ENCODE results near the gene HOXA9. TPM values are rescaled to one million over a fixed set of nuclear protein-coding genes. Genes with fewer than 3 reads are reported as not detected.

HOXA9 gene
- total RNA-seq, 1 experiment from 2014 or later, result not detected

- no peak for DNase-seq (ENCODE audit: low read depth, low spot score)
- in situ Hi-C loops (cut with HindIII; ENCODE audit: low pct_unique_long_range_greater_than_20kb, low sequenced_read_pairs), result no loop called here
Observed at GRCh38 chr7:27192546-27193334, 27.4 kb upstream of the HOXA9 start.

GRCh38 chr7:27191833-27192545 is 26.7 kb upstream of the HOXA9 start:
- in situ Hi-C loops (cut with HindIII; ENCODE audit: low pct_unique_long_range_greater_than_20kb, low sequenced_read_pairs), result no loop called here
- DNase-seq (ENCODE audit: low read depth, low spot score), result no peak

GRCh38 chr7:27191161-27191731 is 25.9 kb upstream of the HOXA9 start:
- no peak for DNase-seq (ENCODE audit: low read depth, low spot score)
- in situ Hi-C loops (cut with HindIII; ENCODE audit: low pct_unique_long_range_greater_than_20kb, low sequenced_read_pairs), result no loop called here

- in situ Hi-C loops (cut with HindIII; ENCODE audit: low pct_unique_long_range_greater_than_20kb, low sequenced_read_pairs), result no loop called here
- DNase-seq (ENCODE audit: low read depth, low spot score), result no peak
Observed at GRCh38 chr7:27189997-27190748, 24.8 kb upstream of the HOXA9 start.

GRCh38 chr7:27189295-27189996 is 24.1 kb upstream of the HOXA9 start:
- DNase-seq (ENCODE audit: low read depth, low spot score), result no peak
- in situ Hi-C loops (cut with HindIII; ENCODE audit: low pct_unique_long_range_greater_than_20kb, low sequenced_read_pairs), result no loop called here

GRCh38 chr7:27188386-27189294 is 23.3 kb upstream of the HOXA9 start:
- no peak for DNase-seq (ENCODE audit: low read depth, low spot score)
- in situ Hi-C loops (cut with HindIII; ENCODE audit: low pct_unique_long_range_greater_than_20kb, low sequenced_read_pairs), result no loop called here

- no peak for DNase-seq (ENCODE audit: low read depth, low spot score)
Observed at GRCh38 chr7:27187475-27188385, 22.4 kb upstream of the HOXA9 start.

GRCh38 chr7:27186668-27187474 is 21.5 kb upstream of the HOXA9 start:
- no peak for DNase-seq (ENCODE audit: low read depth, low spot score)
- in situ Hi-C loops (cut with HindIII; ENCODE audit: low pct_unique_long_range_greater_than_20kb, low sequenced_read_pairs), result no loop called here

More at GRCh38 chr7:27187475-27188385, 22.4 kb upstream of the HOXA9 start:
- in situ Hi-C loops (cut with HindIII; ENCODE audit: low pct_unique_long_range_greater_than_20kb, low sequenced_read_pairs), result no loop called here

GRCh38 chr7:27185854-27186667 is 20.7 kb upstream of the HOXA9 start:
- in situ Hi-C loops (cut with HindIII; ENCODE audit: low pct_unique_long_range_greater_than_20kb, low sequenced_read_pairs), result no loop called here
- DNase-seq (ENCODE audit: low read depth, low spot score), result no peak

- no peak for DNase-seq (ENCODE audit: low read depth, low spot score)
Observed at GRCh38 chr7:27185013-27185853, 19.9 kb upstream of the HOXA9 start, which contains the start of gene HOXA11. Gene HOXA11 (minus strand): TSS chr7:27185232. CDS start chr7:27185144, 88 bp downstream.

GRCh38 chr7:27184337-27185012 is 19.1 kb upstream of the HOXA9 start:
- in situ Hi-C loops (cut with HindIII; ENCODE audit: low pct_unique_long_range_greater_than_20kb, low sequenced_read_pairs), result no loop called here
- no peak for DNase-seq (ENCODE audit: low read depth, low spot score)

More at GRCh38 chr7:27185013-27185853, 19.9 kb upstream of the HOXA9 start, which contains the start of gene HOXA11:
- in situ Hi-C loops (cut with HindIII; ENCODE audit: low pct_unique_long_range_greater_than_20kb, low sequenced_read_pairs), result no loop called here

- in situ Hi-C loops (cut with HindIII; ENCODE audit: low pct_unique_long_range_greater_than_20kb, low sequenced_read_pairs), result no loop called here
- DNase-seq (ENCODE audit: low read depth, low spot score), result no peak
Observed at GRCh38 chr7:27183682-27184336, 18.5 kb upstream of the HOXA9 start.

Measured in SK-MEL-5 (cell line).